ENCODE measurements around the gene ITGA6. TPM values are rescaled to one million over a fixed set of nuclear protein-coding genes. Genes with fewer than 3 reads are reported as not detected.

Gene ITGA6
- 89.1 TPM for total RNA-seq
- polyA plus RNA-seq (ENCODE audit: insufficient read depth, low read depth, low replicate concordance): 32.8 TPM
- long read RNA-seq, donor 1, full-length matches to known transcripts: 2 of 32 reads
- long read RNA-seq, donor 1, partial matches to known transcripts: 30 of 32 reads
- long read RNA-seq, donor 1, other reads (novel, unspliced or antisense): 0 of 32 reads
- long read RNA-seq, donor 2, full-length matches to known transcripts: 5 of 14 reads
- long read RNA-seq, donor 2, partial matches to known transcripts: 9 of 14 reads
- long read RNA-seq, donor 2, other reads (novel, unspliced or antisense): 0 of 14 reads
- long read RNA-seq, donor 3, full-length matches to known transcripts: 5 of 14 reads
- long read RNA-seq, donor 3, partial matches to known transcripts: 9 of 14 reads
- long read RNA-seq, donor 3, other reads (novel, unspliced or antisense): 0 of 14 reads
- long read RNA-seq, donor 4, full-length matches to known transcripts: 8 of 21 reads
- long read RNA-seq, donor 4, partial matches to known transcripts: 13 of 21 reads
- long read RNA-seq, donor 4, other reads (novel, unspliced or antisense): 0 of 21 reads
- long read RNA-seq, donor 5: 0 reads
- long read RNA-seq, donor 6: 0 reads
- long read RNA-seq, donor 7, full-length matches to known transcripts: 22 of 57 reads
- long read RNA-seq, donor 7, partial matches to known transcripts: 15 of 57 reads
- long read RNA-seq, donor 7, other reads (novel, unspliced or antisense): 20 of 57 reads
- long read RNA-seq, donor 8, full-length matches to known transcripts: 4 of 11 reads
- long read RNA-seq, donor 8, partial matches to known transcripts: 7 of 11 reads
- long read RNA-seq, donor 8, other reads (novel, unspliced or antisense): 0 of 11 reads
- long read RNA-seq, donor 9, full-length matches to known transcripts: 3 of 3 reads
- long read RNA-seq, donor 9, partial matches to known transcripts: 0 of 3 reads
- long read RNA-seq, donor 9, other reads (novel, unspliced or antisense): 0 of 3 reads
- long read RNA-seq, donor 10, full-length matches to known transcripts: 3 of 11 reads
- long read RNA-seq, donor 10, partial matches to known transcripts: 8 of 11 reads
- long read RNA-seq, donor 10, other reads (novel, unspliced or antisense): 0 of 11 reads

DNA sequence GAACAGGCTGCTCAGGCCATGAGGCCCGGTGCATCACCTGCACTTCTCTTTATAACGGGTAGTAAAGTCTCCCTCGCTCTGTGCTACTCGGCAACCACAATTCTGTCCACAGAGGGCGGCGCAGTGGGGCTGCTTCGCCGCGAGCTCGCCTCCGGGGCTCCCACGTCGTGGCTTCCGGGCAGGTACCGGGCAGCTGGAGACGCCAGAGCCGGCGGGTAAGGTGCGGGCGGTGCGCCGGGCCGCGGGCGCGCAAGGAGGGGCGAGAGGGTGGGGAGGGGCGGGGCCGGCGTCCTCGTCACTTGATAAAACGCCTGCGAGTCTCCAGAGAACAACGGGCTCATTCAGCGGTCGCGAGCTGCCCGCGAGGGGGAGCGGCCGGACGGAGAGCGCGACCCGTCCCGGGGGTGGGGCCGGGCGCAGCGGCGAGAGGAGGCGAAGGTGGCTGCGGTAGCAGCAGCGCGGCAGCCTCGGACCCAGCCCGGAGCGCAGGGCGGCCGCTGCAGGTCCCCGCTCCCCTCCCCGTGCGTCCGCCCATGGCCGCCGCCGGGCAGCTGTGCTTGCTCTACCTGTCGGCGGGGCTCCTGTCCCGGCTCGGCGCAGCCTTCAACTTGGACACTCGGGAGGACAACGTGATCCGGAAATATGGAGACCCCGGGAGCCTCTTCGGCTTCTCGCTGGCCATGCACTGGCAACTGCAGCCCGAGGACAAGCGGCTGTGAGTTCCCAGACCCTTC is at the start of gene ITGA6:
Gene ITGA6 (plus strand): TSS at position 331 of the 734 bp plus-strand sequence.
- no peaks in the 10 kb centered on the region for H3K27me3 ChIP-seq (ENCODE audit: control insufficient read depth, insufficient read depth, low read length)
- intact Hi-C loops (cut with DNase I): no loop called here
- peak; percentile 87 to 92 (median 89) for DNase-seq
- peak within 1 kb of the TSS; percentile 33 to 77 (median 74) for H3K9ac ChIP-seq (ENCODE audit: low read length in 3 of 3)
- H3K36me3 ChIP-seq (ENCODE audit: control insufficient read depth in 2 of 3, insufficient read depth in 3 of 3, low read length in 3 of 3): no peaks in the 10 kb centered on the region
- no peaks in the 10 kb centered on the region for H3K9me3 ChIP-seq (ENCODE audit: control insufficient read depth in 2 of 3, insufficient read depth in 1 of 3, low read length in 3 of 3)
- H3K4me1 ChIP-seq (ENCODE audit: control insufficient read depth in 2 of 3, insufficient read depth in 2 of 3, low read depth in 1 of 3, low read length in 3 of 3): peaks cover 0 to 15% (median 12%) of the 10 kb centered on the region in 3 donors
- TF ChIP-seq, protein P1, sequence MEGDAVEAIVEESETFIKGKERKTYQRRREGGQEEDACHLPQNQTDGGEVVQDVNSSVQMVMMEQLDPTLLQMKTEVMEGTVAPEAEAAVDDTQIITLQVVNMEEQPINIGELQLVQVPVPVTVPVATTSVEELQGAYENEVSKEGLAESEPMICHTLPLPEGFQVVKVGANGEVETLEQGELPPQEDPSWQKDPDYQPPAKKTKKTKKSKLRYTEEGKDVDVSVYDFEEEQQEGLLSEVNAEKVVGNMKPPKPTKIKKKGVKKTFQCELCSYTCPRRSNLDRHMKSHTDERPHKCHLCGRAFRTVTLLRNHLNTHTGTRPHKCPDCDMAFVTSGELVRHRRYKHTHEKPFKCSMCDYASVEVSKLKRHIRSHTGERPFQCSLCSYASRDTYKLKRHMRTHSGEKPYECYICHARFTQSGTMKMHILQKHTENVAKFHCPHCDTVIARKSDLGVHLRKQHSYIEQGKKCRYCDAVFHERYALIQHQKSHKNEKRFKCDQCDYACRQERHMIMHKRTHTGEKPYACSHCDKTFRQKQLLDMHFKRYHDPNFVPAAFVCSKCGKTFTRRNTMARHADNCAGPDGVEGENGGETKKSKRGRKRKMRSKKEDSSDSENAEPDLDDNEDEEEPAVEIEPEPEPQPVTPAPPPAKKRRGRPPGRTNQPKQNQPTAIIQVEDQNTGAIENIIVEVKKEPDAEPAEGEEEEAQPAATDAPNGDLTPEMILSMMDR (IDR thresholded peaks at IDR 0.05; ENCODE audit: borderline replicate concordance, extremely low read depth, insufficient read depth): peak; percentile 16
- peak within 1 kb of the TSS; percentile 89 to 92 for H3K27ac ChIP-seq (ENCODE audit: low read depth in 2 of 2, low read length in 2 of 2)
- FAIRE-seq: no peak
- H3K4me3 ChIP-seq (ENCODE audit: low read length in 3 of 3): peak within 1 kb of the TSS; percentile 72 to 86 (median 78)

DNA sequence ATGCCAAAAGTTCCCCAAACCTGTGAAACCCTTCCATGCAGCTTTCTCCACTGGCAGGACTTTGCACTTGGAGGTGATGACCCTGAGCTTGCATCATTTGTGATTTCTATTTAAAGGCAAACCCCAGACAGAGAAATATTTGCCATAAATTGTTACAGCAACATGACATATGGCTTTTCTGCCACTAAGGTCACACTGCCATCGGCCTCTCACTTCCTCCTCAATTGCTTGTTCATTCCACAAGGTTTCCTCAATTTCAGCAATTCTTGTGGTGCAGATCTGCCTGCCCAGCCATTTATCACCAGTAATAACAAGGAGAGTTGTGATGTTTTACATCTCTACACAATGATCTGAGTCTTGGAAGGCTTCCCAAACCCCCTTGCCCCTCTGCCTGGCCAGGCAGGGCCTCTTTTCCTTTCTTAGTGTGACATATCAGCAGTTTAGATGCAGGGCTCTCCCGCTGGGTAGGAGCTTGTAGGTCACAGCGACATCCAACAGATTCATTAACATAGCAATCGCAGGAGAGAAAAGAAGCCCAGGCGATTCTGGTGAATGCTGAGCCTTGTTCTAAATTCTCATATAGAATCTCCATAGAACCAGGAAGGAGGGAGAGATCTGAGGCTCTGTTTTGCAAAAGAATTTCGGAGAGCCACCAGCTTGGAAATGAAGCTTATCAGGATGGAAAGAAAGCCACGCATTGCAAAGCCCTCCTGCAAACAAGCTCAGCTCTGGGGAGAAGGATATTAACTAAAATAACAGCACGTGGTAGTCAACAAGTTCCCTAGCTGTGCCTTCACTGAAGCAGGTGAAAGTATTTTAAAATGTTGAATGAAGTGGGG is 46.7 kb upstream of the ITGA6 start:
- Histone ChIP-seq H3K9me3 (ENCODE audit: control insufficient read depth in 2 of 3, insufficient read depth in 1 of 3, low read length in 3 of 3) (no peaks in the 10 kb centered on the region), H3K4me1 (ENCODE audit: control insufficient read depth in 2 of 3, insufficient read depth in 2 of 3, low read depth in 1 of 3, low read length in 3 of 3) (peaks cover 0 to 29% (median 22%) of the 10 kb centered on the region in 3 donors), H3K27ac (ENCODE audit: low read depth in 2 of 2, low read length in 2 of 2) (peak overlapping the region; percentile 2 to 30), H3K4me3 (ENCODE audit: low read length in 3 of 3) (peak overlapping the region in 1 of 3 donors; percentile 5), H3K36me3 (ENCODE audit: control insufficient read depth in 2 of 3, insufficient read depth in 3 of 3, low read length in 3 of 3) (no peaks in the 10 kb centered on the region), H3K27me3 (ENCODE audit: control insufficient read depth, insufficient read depth, low read length) (no peaks in the 10 kb centered on the region), H3K9ac (ENCODE audit: low read length in 3 of 3) (peak overlapping the region in 1 of 3 donors; percentile 15)
- no peak for FAIRE-seq
- TF ChIP-seq, protein P1 (IDR thresholded peaks at IDR 0.05; ENCODE audit: borderline replicate concordance, extremely low read depth, insufficient read depth): no peak
- DNase-seq: peak in 3 of 5 donors; percentile 27 to 59 (median 39)
- intact Hi-C loops (cut with DNase I): no loop called here

All from kidney (tissue), 22 donors.